Vagina (tissue), 2 donors: ENCODE results near the gene TEKT5. TPM values are rescaled to one million over a fixed set of nuclear protein-coding genes. Genes with fewer than 3 reads are reported as not detected.
"Not testable (repeated sequence)": the region's sequence is repeated elsewhere in the genome, so short reads cannot be mapped to it uniquely, and the experiment has no call there.

Source experiments
- DNase-seq, 2 donors: peaks; one replicate each; pipeline ENCODE4 v3.0.0-alpha.2; 2017; ENCODE audit errors: extremely low spot score in 2 of 2
- H3K27ac ChIP-seq: fragments of 200-600 bp; sonication (generic); one replicate; pipeline ENCODE4 v1.5.1; 2019
- H3K27me3 ChIP-seq: fragments of 200-600 bp; sonication (generic); one replicate; pipeline ENCODE4 v1.5.1; 2019
- H3K36me3 ChIP-seq, 2 donors: fragments of 200-600 bp; sonication (generic); one replicate each; pipeline ENCODE4 v1.5.1; 2017 to 2019
- H3K4me1 ChIP-seq: fragments of 200-600 bp; sonication (generic); one replicate; pipeline ENCODE4 v1.5.1; 2019
- H3K4me3 ChIP-seq, 2 donors: fragments of 200-600 bp; sonication (generic); 1 replicate in 1 of 2; 2 replicates in 1 of 2; pipeline ENCODE4 v1.5.1; 2016 to 2019
- H3K9me3 ChIP-seq: fragments of 200-600 bp; sonication (generic); one replicate; pipeline ENCODE4 v1.5.1; 2019
- CTCF ChIP-seq, 3 experiments: fragments of 450-650 bp in 2 of 3; fragments of 200-600 bp in 1 of 3; sonication (generic) in 1 of 3; IDR thresholded peaks; one replicate each; pipeline ENCODE4 v1.5.1; 2017 to 2019; ENCODE audit warnings: antibody characterized with exemption in 3 of 3, mild to moderate bottlenecking in 2 of 3, moderate library complexity in 2 of 3
- POLR2A ChIP-seq, 2 donors: fragments of 450-650 bp; IDR thresholded peaks; one replicate each; pipeline ENCODE4 v1.6.1; 2017; ENCODE audit warnings: antibody characterized with exemption in 2 of 2, mild to moderate bottlenecking in 2 of 2, moderate library complexity in 2 of 2
- POLR2AphosphoS5 ChIP-seq, 2 donors: sonication (generic); formaldehyde crosslinking; IDR thresholded peaks; one replicate each; pipeline ENCODE4 v1.9.0; 2017; ENCODE audit warnings: antibody characterized with exemption in 2 of 2, mild to moderate bottlenecking in 2 of 2, low read depth in 1 of 2; ENCODE audit not compliant: insufficient read depth in 1 of 2
- intact Hi-C: fragments of 100-400 bp; cut with DNase I; formaldehyde crosslinking; loops from one replicate; pipeline ENCODE4 v1.15.1; 2023
- total RNA-seq: library from RNA; depleted of rRNA; stranded (reverse); fragments of >200 nt; gene quantifications from one replicate; pipeline ENCODE4 v1.2.3, GENCODE V29; 2016

The TEKT5 gene
- total RNA-seq, 1 donor from 2014 or later: not detected

- no peak overlapping the region for H3K27ac ChIP-seq
- H3K9me3 ChIP-seq: no peaks in the 10 kb centered on the region
- no peak for DNase-seq
- H3K27me3 ChIP-seq: no peaks in the 10 kb centered on the region
- H3K4me3 ChIP-seq: no peak overlapping the region
- no peaks in the 10 kb centered on the region for H3K4me1 ChIP-seq
- intact Hi-C loops: no loop called here
- TF ChIP-seq POLR2A (IDR thresholded peaks at IDR 0.05): no peak
- TF ChIP-seq CTCF (IDR thresholded peaks at IDR 0.05): no peak
- no peak for TF ChIP-seq POLR2AphosphoS5 (IDR thresholded peaks at IDR 0.05; ENCODE audit: insufficient read depth in 1 of 2, low read depth in 1 of 2)
- H3K36me3 ChIP-seq: no peaks in the 10 kb centered on the region
These were observed 53.8 kb downstream of the TEKT5 start for GRCh38 chr16:10640934-10641333.

- Histone ChIP-seq H3K4me1 (no peaks in the 10 kb centered on the region), H3K9me3 (no peaks in the 10 kb centered on the region), H3K27me3 (no peaks in the 10 kb centered on the region), H3K36me3 (no peaks in the 10 kb centered on the region), H3K27ac (no peak overlapping the region), H3K4me3 (no peak overlapping the region)
- DNase-seq: no peak
- TF ChIP-seq POLR2A (IDR thresholded peaks at IDR 0.05) (no peak), CTCF (IDR thresholded peaks at IDR 0.05) (no peak), POLR2AphosphoS5 (IDR thresholded peaks at IDR 0.05; ENCODE audit: insufficient read depth in 1 of 2, low read depth in 1 of 2) (no peak)
- intact Hi-C loops: no loop called here
These were observed 56.6 kb downstream of the TEKT5 start for GRCh38 chr16:10638101-10638500.

- H3K4me1 ChIP-seq: no peaks in the 10 kb centered on the region
- no peak for DNase-seq
- intact Hi-C loops: no loop called here
- H3K27me3 ChIP-seq: no peaks in the 10 kb centered on the region
- H3K4me3 ChIP-seq: no peak overlapping the region
- no peak overlapping the region for H3K27ac ChIP-seq
- no peaks in the 10 kb centered on the region for H3K36me3 ChIP-seq
- TF ChIP-seq CTCF (IDR thresholded peaks at IDR 0.05) (no peak), POLR2A (IDR thresholded peaks at IDR 0.05) (no peak), POLR2AphosphoS5 (IDR thresholded peaks at IDR 0.05; ENCODE audit: insufficient read depth in 1 of 2, low read depth in 1 of 2) (no peak)
- H3K9me3 ChIP-seq: no peaks in the 10 kb centered on the region
These were observed 57.2 kb downstream of the TEKT5 start for GRCh38 chr16:10637337-10638037.

- no peak for TF ChIP-seq POLR2AphosphoS5 (IDR thresholded peaks at IDR 0.05; ENCODE audit: insufficient read depth in 1 of 2, low read depth in 1 of 2)
- TF ChIP-seq POLR2A (IDR thresholded peaks at IDR 0.05): no peak
- TF ChIP-seq CTCF (IDR thresholded peaks at IDR 0.05): no peak
- Histone ChIP-seq H3K4me3 (no peak overlapping the region), H3K36me3 (no peaks in the 10 kb centered on the region), H3K9me3 (no peaks in the 10 kb centered on the region), H3K4me1 (no peaks in the 10 kb centered on the region), H3K27ac (no peak overlapping the region), H3K27me3 (no peaks in the 10 kb centered on the region)
- no peak for DNase-seq
- intact Hi-C loops: no loop called here
These were observed 59.2 kb downstream of the TEKT5 start for GRCh38 chr16:10635365-10636021.

- H3K4me3 ChIP-seq, H3K4me1 ChIP-seq, H3K27ac ChIP-seq, H3K9me3 ChIP-seq, intact Hi-C loops, DNase-seq, H3K36me3 ChIP-seq, H3K27me3 ChIP-seq: not testable (repeated sequence)
These were observed 61.3 kb downstream of the TEKT5 start for GRCh38 chr16:10633429-10633828.
